Muscle of leg (tissue), 16 donors: Measurements from ENCODE around the gene TRAF2. TPM values are rescaled to one million over a fixed set of nuclear protein-coding genes. Genes with fewer than 3 reads are reported as not detected.
A peak's percentile ranks its signal among the peaks of the same experiment; 100 is the strongest.
"Not testable (repeated sequence)": the region's sequence is repeated elsewhere in the genome, so short reads cannot be mapped to it uniquely, and the experiment has no call there.

Experiments used
- DNase-seq: peaks from one replicate; pipeline ENCODE4 v3.0.0; 2013
- H3K27ac ChIP-seq: one replicate; pipeline ENCODE4 v1.5.1; 2013; ENCODE audit warnings: mild to moderate bottlenecking, low read length, control low read depth
- H3K27me3 ChIP-seq: one replicate; pipeline ENCODE4 v1.6.1; 2013; ENCODE audit warnings: low read length; ENCODE audit not compliant: control insufficient read depth, insufficient read depth
- H3K36me3 ChIP-seq: one replicate; pipeline ENCODE4 v1.6.1; 2013; ENCODE audit warnings: low read length; ENCODE audit not compliant: control insufficient read depth, insufficient read depth
- H3K4me1 ChIP-seq: one replicate; pipeline ENCODE4 v1.6.1; 2013; ENCODE audit warnings: low read length; ENCODE audit not compliant: control insufficient read depth, insufficient read depth
- H3K4me3 ChIP-seq: one replicate; pipeline ENCODE4 v1.5.1; 2013; ENCODE audit warnings: low read length, control low read depth
- H3K9me3 ChIP-seq: replicated peaks from 2 replicates; pipeline ENCODE4 v1.6.1; 2013; ENCODE audit warnings: low read depth, low read length; ENCODE audit not compliant: control insufficient read depth
- WGBS: methylation state at CpG from one replicate; pipeline ENCODE4 v1.1.5; 2013; ENCODE audit warnings: missing lambda C conversion rate; ENCODE audit not compliant: insufficient coverage; 5-methylcytosine and 5-hydroxymethylcytosine counted together
- long read RNA-seq, 11 donors: transcript quantifications; one replicate each; lab custom pipeline, GENCODE V29; 2026
- polyA plus RNA-seq, 8 donors: library from polyadenylated mRNA; unstranded; fragments of 120-200 nt; gene quantifications; one replicate each; pipeline versions ENCODE4 v1.2.1 to v1.2.3, GENCODE V29; 2013; ENCODE audit warnings: inconsistent platforms in 1 of 8, low replicate concordance in 1 of 8; ENCODE audit not compliant: insufficient read length in 8 of 8, insufficient read depth in 1 of 8
- total RNA-seq: library from RNA; stranded (reverse); fragments of 120-200 nt; gene quantifications from one replicate; pipeline ENCODE4 v1.2.4, GENCODE V29; 2013

Gene TRAF2
- total RNA-seq (5.4 TPM), polyA plus RNA-seq (10 to 100 TPM in 5 of 8 donors, 1 to 10 TPM in 3; 9.1 to 11.9 (median 10.3) TPM)
- long read RNA-seq, donor 1 = 0 reads
- long read RNA-seq, donor 2 = 0 reads
- long read RNA-seq, donor 3, partial matches to known transcripts = 0 of 2 reads
- long read RNA-seq, donor 3, other reads (novel, unspliced or antisense) = 0 of 2 reads
- long read RNA-seq, donor 4, partial matches to known transcripts = 0 of 1 reads
- long read RNA-seq, donor 4, other reads (novel, unspliced or antisense) = 0 of 1 reads
- long read RNA-seq, donor 5, partial matches to known transcripts = 0 of 2 reads
- long read RNA-seq, donor 5, other reads (novel, unspliced or antisense) = 0 of 2 reads
- long read RNA-seq, donor 6, transcript TRAF2-201 (11 exons, 2,264 nt) = major isoform, 5 of 5 reads
- long read RNA-seq, donor 6, partial matches to known transcripts = 0 of 5 reads
- long read RNA-seq, donor 6, other reads (novel, unspliced or antisense) = 0 of 5 reads
- long read RNA-seq, donor 7, partial matches to known transcripts = 0 of 3 reads
- long read RNA-seq, donor 7, other reads (novel, unspliced or antisense) = 0 of 3 reads
- long read RNA-seq, donor 8, partial matches to known transcripts = 0 of 1 reads
- long read RNA-seq, donor 8, other reads (novel, unspliced or antisense) = 0 of 1 reads
- long read RNA-seq, donor 9, partial matches to known transcripts = 0 of 4 reads
- long read RNA-seq, donor 9, other reads (novel, unspliced or antisense) = 0 of 4 reads
- long read RNA-seq, donor 10, partial matches to known transcripts = 0 of 1 reads
- long read RNA-seq, donor 10, other reads (novel, unspliced or antisense) = 0 of 1 reads
- long read RNA-seq, donor 11, partial matches to known transcripts = 0 of 2 reads
- long read RNA-seq, donor 11, other reads (novel, unspliced or antisense) = 0 of 2 reads

GRCh38 chr9:136885950-136886578 is at the start of gene TRAF2:
TRAF2 (plus strand) TSS chr9:136886516; CDS start chr9:136898741, 12,225 bp downstream.
- Histone ChIP-seq H3K27ac (peak within 1 kb of the TSS; percentile 51), H3K36me3 (no peaks in the 10 kb centered on the region), H3K27me3 (no peaks in the 10 kb centered on the region), H3K4me1 (peaks cover 7% of the 10 kb centered on the region), H3K4me3 (peak within 1 kb of the TSS; percentile 86), H3K9me3 (no peaks in the 10 kb centered on the region)
- under 1% methylated on average over 88 of the region's 88 CpGs for WGBS
- DNase-seq = peak; percentile 99

- Histone ChIP-seq H3K4me1 (peaks cover 43% of the 10 kb centered on the region), H3K36me3 (peaks cover 39% of the 10 kb centered on the region), H3K27me3 (peaks cover under 1% of the 10 kb centered on the region), H3K4me3 (no peak overlapping the region), H3K27ac (no peak overlapping the region), H3K9me3 (no peaks in the 10 kb centered on the region)
- WGBS = 87% methylated on average over 20 of the region's 27 CpGs
- peak; percentile 5 for DNase-seq
Observed at GRCh38 chr9:136837146-136837855, 49.0 kb upstream of the TRAF2 start.

- 77% methylated on average over 10 of the region's 15 CpGs for WGBS
- H3K27me3 ChIP-seq, H3K4me3 ChIP-seq, DNase-seq, H3K27ac ChIP-seq, H3K9me3 ChIP-seq: not testable (repeated sequence)
- H3K4me1 ChIP-seq = peaks cover 48% of the 10 kb centered on the region
- H3K36me3 ChIP-seq = peaks cover 34% of the 10 kb centered on the region
Observed at GRCh38 chr9:136837856-136838277, 48.4 kb upstream of the TRAF2 start.

- peaks cover 54% of the 10 kb centered on the region for H3K4me1 ChIP-seq
- no peak overlapping the region for H3K4me3 ChIP-seq
- 82% methylated on average over 24 of the region's 29 CpGs for WGBS
- no peak overlapping the region for H3K27ac ChIP-seq
- no peak for DNase-seq
- H3K27me3 ChIP-seq = peaks cover 9% of the 10 kb centered on the region
- H3K36me3 ChIP-seq = peaks cover 33% of the 10 kb centered on the region
- H3K9me3 ChIP-seq = no peaks in the 10 kb centered on the region
Observed at GRCh38 chr9:136838314-136839228, 47.7 kb upstream of the TRAF2 start.

- WGBS = 78% methylated on average over 19 of the region's 36 CpGs
- DNase-seq = no peak
- Histone ChIP-seq H3K9me3 (no peaks in the 10 kb centered on the region), H3K36me3 (peaks cover 32% of the 10 kb centered on the region), H3K27ac (no peak overlapping the region), H3K4me3 (no peak overlapping the region), H3K27me3 (peaks cover 18% of the 10 kb centered on the region), H3K4me1 (peaks cover 62% of the 10 kb centered on the region)
Observed at GRCh38 chr9:136839229-136840139, 46.8 kb upstream of the TRAF2 start.

GRCh38 chr9:136840140-136840876 is 46.0 kb upstream of the TRAF2 start:
- no peak overlapping the region for H3K4me3 ChIP-seq
- WGBS = 58% methylated on average over 29 of the region's 32 CpGs
- H3K36me3 ChIP-seq = peaks cover 32% of the 10 kb centered on the region
- peak overlapping the region; percentile 65 for H3K27ac ChIP-seq
- H3K9me3 ChIP-seq = no peaks in the 10 kb centered on the region
- peaks cover 22% of the 10 kb centered on the region for H3K27me3 ChIP-seq
- peaks cover 64% of the 10 kb centered on the region for H3K4me1 ChIP-seq
- no peak for DNase-seq

GRCh38 chr9:136840877-136841645 is 45.3 kb upstream of the TRAF2 start:
- H3K27ac ChIP-seq = peak overlapping the region; percentile 65
- DNase-seq = peak; percentile 72
- H3K4me3 ChIP-seq = no peak overlapping the region
- H3K9me3 ChIP-seq = no peaks in the 10 kb centered on the region
- H3K4me1 ChIP-seq = peaks cover 63% of the 10 kb centered on the region
- H3K36me3 ChIP-seq = peaks cover 26% of the 10 kb centered on the region
- H3K27me3 ChIP-seq = peaks cover 29% of the 10 kb centered on the region
- 51% methylated on average over 21 of the region's 28 CpGs for WGBS
